ENCODE data around the gene KLHDC8B.

- TF ChIP-seq ATF2 (CRISPR knock-in tag; IDR thresholded peaks at IDR 0.05; ENCODE audit: borderline replicate concordance, low read depth) (no peak), NR2C2 (CRISPR knock-in tag; IDR thresholded peaks at IDR 0.05) (no peak), MAX (CRISPR knock-in tag; IDR thresholded peaks at IDR 0.05) (no peak), CTCF (IDR thresholded peaks at IDR 0.05) (no peak), CREB1 (CRISPR knock-in tag; IDR thresholded peaks at IDR 0.05) (no peak), ETV6 (CRISPR knock-in tag; IDR thresholded peaks at IDR 0.05) (no peak), STAT6 (CRISPR knock-in tag; conservative IDR thresholded peaks at IDR 0.05; ENCODE audit: low read depth) (no peak), USF2 (CRISPR knock-in tag; IDR thresholded peaks at IDR 0.05) (no peak)
These were observed 11.3 kb downstream of the KLHDC8B start for GRCh38 chr3:49182682-49183081.
